Mucosa of descending colon (tissue), 3 donors: ENCODE results near the gene IER5. TPM values are rescaled to one million over a fixed set of nuclear protein-coding genes. Genes with fewer than 3 reads are reported as not detected.

Experiments
- ATAC-seq: fragments of 200-7000 bp; cut with Tn5 transposase; one replicate; pipeline ENCODE4 v1.9.1; 2020; ENCODE audit warnings: mild to moderate bottlenecking, moderate library complexity
- DNase-seq, 3 donors: peaks; one replicate each; pipeline ENCODE4 v3.0.0-alpha.2; 2020
- H3K36me3 ChIP-seq: fragments of 200-600 bp; one replicate; pipeline ENCODE4 v1.8.0; 2021; ENCODE audit warnings: low read depth, mild to moderate bottlenecking
- H3K4me1 ChIP-seq: fragments of 200-600 bp; one replicate; pipeline ENCODE4 v1.8.0; 2021; ENCODE audit warnings: low read depth, mild to moderate bottlenecking
- H3K4me3 ChIP-seq: fragments of 200-600 bp; one replicate; pipeline ENCODE4 v1.8.0; 2021; ENCODE audit warnings: mild to moderate bottlenecking
- H3K9me3 ChIP-seq: fragments of 200-600 bp; one replicate; pipeline ENCODE4 v1.8.0; 2021; ENCODE audit warnings: mild to moderate bottlenecking
- intact Hi-C, 2 donors: fragments of 100-400 bp; cut with DNase I in 1 of 2; cut with micrococcal nuclease in 1 of 2; formaldehyde crosslinking; loops; one replicate each; pipeline versions ENCODE4 v1.11.0 to v1.11.1; 2022; cut with DNase I, micrococcal nuclease
- total RNA-seq, 3 donors: library from RNA; stranded (reverse); fragmentation: NEBNext Ultra II Directional in 2 of 3; extraction: Animal tissue kit (Norgen Biotek cat#: 25700) in 2 of 3; gene quantifications; one replicate each; pipeline versions ENCODE4 v1.2.1 to v1.2.4, GENCODE V29; 2021 to 2023
- TF ChIP-seq, protein P1 (sequence below): fragments of 200-600 bp; IDR thresholded peaks from one replicate; pipeline ENCODE4 v1.8.0; 2022; ENCODE audit warnings: antibody characterized with exemption, mild to moderate bottlenecking
- donor health status: DM: no; HTN: no; CAD: no; lungs with moderate emphysema.
- donor health status: DM: no; HTN: no; CAD: no.
- donor health status: DM: no; HTN: yes; CAD: no.

The IER5 gene
- total RNA-seq, 3 donors from 2014 or later = 15.4 to 16.7 (median 16.4) TPM

DNA sequence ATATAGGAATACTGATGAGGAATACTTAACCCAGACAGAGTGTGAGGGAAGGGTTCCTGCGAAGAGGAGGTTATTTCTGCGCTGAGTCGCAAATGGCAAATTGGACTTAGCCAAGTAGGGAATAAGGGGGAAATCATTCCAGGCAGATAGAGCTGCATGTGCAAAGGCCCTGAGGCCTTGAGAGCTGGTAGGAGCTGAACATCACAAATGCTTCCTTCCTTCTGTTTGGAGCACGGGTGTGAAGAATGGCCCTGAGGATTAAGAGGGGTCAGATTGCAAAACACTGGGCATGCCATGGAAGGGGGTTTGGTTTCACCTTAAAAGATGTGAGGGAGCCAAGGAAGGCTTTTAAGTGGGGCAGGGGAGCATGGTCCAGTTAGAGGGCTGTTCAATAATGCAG lies 12.4 kb downstream of the IER5 start:
- peaks cover 13% of the 10 kb centered on the region for H3K4me1 ChIP-seq
- TF ChIP-seq, protein P1, sequence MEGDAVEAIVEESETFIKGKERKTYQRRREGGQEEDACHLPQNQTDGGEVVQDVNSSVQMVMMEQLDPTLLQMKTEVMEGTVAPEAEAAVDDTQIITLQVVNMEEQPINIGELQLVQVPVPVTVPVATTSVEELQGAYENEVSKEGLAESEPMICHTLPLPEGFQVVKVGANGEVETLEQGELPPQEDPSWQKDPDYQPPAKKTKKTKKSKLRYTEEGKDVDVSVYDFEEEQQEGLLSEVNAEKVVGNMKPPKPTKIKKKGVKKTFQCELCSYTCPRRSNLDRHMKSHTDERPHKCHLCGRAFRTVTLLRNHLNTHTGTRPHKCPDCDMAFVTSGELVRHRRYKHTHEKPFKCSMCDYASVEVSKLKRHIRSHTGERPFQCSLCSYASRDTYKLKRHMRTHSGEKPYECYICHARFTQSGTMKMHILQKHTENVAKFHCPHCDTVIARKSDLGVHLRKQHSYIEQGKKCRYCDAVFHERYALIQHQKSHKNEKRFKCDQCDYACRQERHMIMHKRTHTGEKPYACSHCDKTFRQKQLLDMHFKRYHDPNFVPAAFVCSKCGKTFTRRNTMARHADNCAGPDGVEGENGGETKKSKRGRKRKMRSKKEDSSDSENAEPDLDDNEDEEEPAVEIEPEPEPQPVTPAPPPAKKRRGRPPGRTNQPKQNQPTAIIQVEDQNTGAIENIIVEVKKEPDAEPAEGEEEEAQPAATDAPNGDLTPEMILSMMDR = no peak
- no peak overlapping the region for H3K4me3 ChIP-seq
- H3K36me3 ChIP-seq = no peaks in the 10 kb centered on the region
- ATAC-seq (no peak), DNase-seq (no peak)
- no peaks in the 10 kb centered on the region for H3K9me3 ChIP-seq
- intact Hi-C loops = no loop called here

DNA sequence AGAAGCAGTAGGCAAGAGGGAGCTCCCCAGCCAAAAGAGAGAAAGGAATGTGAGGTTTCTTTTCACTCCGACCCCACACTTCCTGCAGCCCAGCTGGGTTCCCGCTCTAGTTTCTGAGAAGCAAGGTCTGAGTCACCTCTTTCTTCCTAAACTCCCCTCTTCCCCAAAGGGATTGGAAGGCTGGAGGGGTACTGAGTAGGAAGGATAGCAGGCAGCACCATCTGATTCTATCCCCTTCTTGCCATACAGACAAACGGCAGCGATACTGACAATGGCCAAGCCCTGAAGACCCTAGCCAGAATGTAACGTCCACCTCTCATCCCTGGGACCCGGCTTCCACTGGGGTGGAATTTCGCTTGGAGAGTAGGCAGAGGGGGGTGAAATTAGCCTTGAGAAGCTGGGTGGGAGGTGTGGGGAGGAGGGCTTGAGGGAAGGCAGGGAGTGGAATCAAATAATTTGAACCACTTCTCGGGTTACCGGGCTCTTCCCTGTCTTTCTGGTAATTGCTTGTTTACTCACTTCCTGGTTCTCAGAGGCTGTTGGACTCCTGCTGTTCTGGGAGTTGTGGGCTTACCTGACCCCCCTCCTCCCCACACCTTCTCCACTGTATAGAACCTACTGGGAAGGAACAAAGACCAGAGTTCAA lies 13.2 kb downstream of the IER5 start:
- DNase-seq (no peak), ATAC-seq (no peak)
- TF ChIP-seq, protein P1 = no peak
- Histone ChIP-seq H3K4me3 (no peak overlapping the region), H3K36me3 (no peaks in the 10 kb centered on the region), H3K9me3 (no peaks in the 10 kb centered on the region), H3K4me1 (peaks cover 13% of the 10 kb centered on the region)
- intact Hi-C loops = no loop called here

- no peaks in the 10 kb centered on the region for H3K36me3 ChIP-seq
- TF ChIP-seq, protein P1 = no peak
- H3K9me3 ChIP-seq = no peaks in the 10 kb centered on the region
- ATAC-seq (no peak), DNase-seq (no peak)
- intact Hi-C loops = no loop called here
- H3K4me3 ChIP-seq = no peak overlapping the region
- H3K4me1 ChIP-seq = peaks cover 13% of the 10 kb centered on the region
Measured at GRCh38 chr1:181102841-181103240, 14.3 kb downstream of the IER5 start.

- Histone ChIP-seq H3K4me1 (peaks cover 13% of the 10 kb centered on the region), H3K4me3 (no peak overlapping the region), H3K9me3 (no peaks in the 10 kb centered on the region), H3K36me3 (no peaks in the 10 kb centered on the region)
- TF ChIP-seq, protein P1 = no peak
- DNase-seq (no peak), ATAC-seq (no peak)
- intact Hi-C loops = no loop called here
Measured at GRCh38 chr1:181103399-181103798, 14.9 kb downstream of the IER5 start.

GRCh38 chr1:181104042-181104789 lies 15.7 kb downstream of the IER5 start:
- ATAC-seq (peak; percentile 30), DNase-seq (peak in 1 of 3 donors; percentile 38)
- TF ChIP-seq, protein P1 = no peak
- intact Hi-C loops = no loop called here
- Histone ChIP-seq H3K4me1 (peaks cover 13% of the 10 kb centered on the region), H3K4me3 (no peak overlapping the region), H3K36me3 (no peaks in the 10 kb centered on the region), H3K9me3 (no peaks in the 10 kb centered on the region)
